ENCODE data around the gene ATP2B2.

GRCh38 chr3:10497439-10497838 lies 7.9 kb downstream of the ATP2B2 start:
- TF ChIP-seq CTCF (IDR thresholded peaks at IDR 0.05) (no peak), EZH2 (IDR thresholded peaks at IDR 0.05) (no peak), EZH2phosphoT487 (IDR thresholded peaks at IDR 0.05) (no peak)
